Peyer's patch (tissue), 4 donors: ENCODE results near the gene SLC39A3. TPM values are rescaled to one million over a fixed set of nuclear protein-coding genes. Genes with fewer than 3 reads are reported as not detected.

Source experiments
- DNase-seq, 3 donors: peaks; one replicate each; pipeline ENCODE4 v3.0.0-alpha.2; 2017 to 2019
- H3K27ac ChIP-seq, 4 donors: fragments of 200-600 bp; sonication (generic); one replicate each; pipeline ENCODE4 v1.5.1; 2016 to 2019
- H3K27me3 ChIP-seq, 2 donors: fragments of 200-600 bp; sonication (generic); one replicate each; pipeline ENCODE4 v1.5.1; 2019
- H3K36me3 ChIP-seq, 3 donors: fragments of 200-600 bp; sonication (generic); one replicate each; pipeline ENCODE4 v1.5.1; 2016 to 2019
- H3K4me1 ChIP-seq, 4 donors: fragments of 200-600 bp; sonication (generic); one replicate each; pipeline ENCODE4 v1.5.1; 2016 to 2019
- H3K4me3 ChIP-seq, 4 donors: fragments of 200-600 bp; sonication (generic); 1 replicate in 3 of 4; 2 replicates in 1 of 4; pipeline ENCODE4 v1.5.1; 2016 to 2019; ENCODE audit warnings: mild to moderate bottlenecking in 1 of 4
- H3K9me3 ChIP-seq, 4 donors: fragments of 200-600 bp; sonication (generic); one replicate each; pipeline ENCODE4 v1.5.1; 2016 to 2019; ENCODE audit warnings: mild to moderate bottlenecking in 1 of 4
- CTCF ChIP-seq, 6 experiments: fragments of 450-650 bp in 4 of 6; fragments of 200-600 bp in 2 of 6; sonication (generic) in 1 of 6; IDR thresholded peaks; one replicate each; pipeline ENCODE4 v1.5.1; 2017 to 2019; ENCODE audit warnings: antibody characterized with exemption in 6 of 6, mild to moderate bottlenecking in 3 of 6, moderate library complexity in 1 of 6
- POLR2A ChIP-seq, 2 donors: fragments of 450-650 bp; IDR thresholded peaks; one replicate each; pipeline ENCODE4 v1.5.1; 2017; ENCODE audit warnings: antibody characterized with exemption in 2 of 2, mild to moderate bottlenecking in 2 of 2, moderate library complexity in 2 of 2
- total RNA-seq, 4 donors: library from RNA; depleted of rRNA; stranded (reverse); fragments of >200 nt; gene quantifications; one replicate each; pipeline ENCODE4 v1.1.0, GENCODE V29; 2016

Gene SLC39A3
- total RNA-seq, 4 donors from 2014 or later, result 22.1 to 29.7 (median 26.0) TPM

- Histone ChIP-seq H3K27me3 (no peaks in the 10 kb centered on the region), H3K4me3 (peak overlapping the region; percentile 56 to 75 (median 65)), H3K36me3 (no peaks in the 10 kb centered on the region), H3K27ac (peak overlapping the region in 3 of 4 donors; percentile 65 to 92 (median 76)), H3K4me1 (peaks cover 0 to 10% (median 8%) of the 10 kb centered on the region in 4 donors), H3K9me3 (no peaks in the 10 kb centered on the region)
- no peak for TF ChIP-seq POLR2A (IDR thresholded peaks at IDR 0.05)
- TF ChIP-seq CTCF (IDR thresholded peaks at IDR 0.05), result no peak
- no peak for DNase-seq
Measured at GRCh38 chr19:2701361-2702169, 38.3 kb downstream of the SLC39A3 start.

- peaks cover 0 to 10% (median 8%) of the 10 kb centered on the region in 4 donors for H3K4me1 ChIP-seq
- no peaks in the 10 kb centered on the region for H3K27me3 ChIP-seq
- no peak for DNase-seq
- TF ChIP-seq CTCF (IDR thresholded peaks at IDR 0.05), result no peak
- TF ChIP-seq POLR2A (IDR thresholded peaks at IDR 0.05), result no peak
- H3K27ac ChIP-seq, result peak overlapping the region in 1 of 4 donors; percentile 92
- H3K36me3 ChIP-seq, result no peaks in the 10 kb centered on the region
- peak overlapping the region in 2 of 4 donors; percentile 56 to 75 for H3K4me3 ChIP-seq
- no peaks in the 10 kb centered on the region for H3K9me3 ChIP-seq
Measured at GRCh38 chr19:2700660-2701360, 39.0 kb downstream of the SLC39A3 start.

- H3K4me1 ChIP-seq, result peaks cover 0 to 18% (median 9%) of the 10 kb centered on the region in 4 donors
- no peaks in the 10 kb centered on the region for H3K9me3 ChIP-seq
- TF ChIP-seq POLR2A (IDR thresholded peaks at IDR 0.05), result no peak
- no peak for TF ChIP-seq CTCF (IDR thresholded peaks at IDR 0.05)
- no peak for DNase-seq
- H3K36me3 ChIP-seq, result no peaks in the 10 kb centered on the region
- no peaks in the 10 kb centered on the region for H3K27me3 ChIP-seq
- peak overlapping the region in 3 of 4 donors; percentile 21 to 92 (median 65) for H3K27ac ChIP-seq
- peak overlapping the region in 1 of 4 donors; percentile 12 for H3K4me3 ChIP-seq
Measured at GRCh38 chr19:2699413-2700140, 40.2 kb downstream of the SLC39A3 start.

GRCh38 chr19:2694196-2694595 lies 45.6 kb downstream of the SLC39A3 start:
- DNase-seq, result no peak
- Histone ChIP-seq H3K4me1 (peaks cover 0 to 9% (median 0%) of the 10 kb centered on the region in 4 donors), H3K27ac (peak overlapping the region in 1 of 4 donors; percentile 72), H3K9me3 (no peaks in the 10 kb centered on the region), H3K4me3 (no peak overlapping the region), H3K27me3 (no peaks in the 10 kb centered on the region), H3K36me3 (no peaks in the 10 kb centered on the region)
- no peak for TF ChIP-seq CTCF (IDR thresholded peaks at IDR 0.05)

- H3K27me3 ChIP-seq, result no peaks in the 10 kb centered on the region
- no peak for DNase-seq
- H3K9me3 ChIP-seq, result no peaks in the 10 kb centered on the region
- H3K4me3 ChIP-seq, result no peak overlapping the region
- peaks cover 0 to 9% (median 0%) of the 10 kb centered on the region in 4 donors for H3K4me1 ChIP-seq
- no peak for TF ChIP-seq POLR2A (IDR thresholded peaks at IDR 0.05)
- TF ChIP-seq CTCF (IDR thresholded peaks at IDR 0.05), result no peak
- no peaks in the 10 kb centered on the region for H3K36me3 ChIP-seq
- H3K27ac ChIP-seq, result peak overlapping the region in 1 of 4 donors; percentile 14
Measured at GRCh38 chr19:2693492-2694160, 46.2 kb downstream of the SLC39A3 start.
